AG04449 (cell line): Measurements from ENCODE around the gene HIC1.

Experiments
- CTCF ChIA-PET: fragments of 350-600 bp; formaldehyde crosslinking; extraction: SDS; loops from one replicate; lab custom pipeline; 2021; ENCODE audit warnings: antibody characterized with exemption; lab: Yijun Ruan, JAX
- POLR2A ChIA-PET: fragments of 400-600, 350-600 bp; formaldehyde crosslinking; extraction: SDS; loops from one replicate; lab custom pipeline; 2020; ENCODE audit warnings: antibody characterized with exemption, inconsistent platforms; lab: Yijun Ruan, JAX
- DNase-seq: peaks from one replicate; pipeline ENCODE4 v3.0.0-alpha.2; 2010; ENCODE audit warnings: low read depth, low spot score
- H3K4me3 ChIP-seq: 2 replicates; pipeline ENCODE4 v1.5.1; 2011; ENCODE audit warnings: low read depth, mild to moderate bottlenecking, control low read depth, low read length
- TF ChIP-seq, protein P1 (sequence below): IDR thresholded peaks from one replicate; pipeline ENCODE4 v1.5.1; 2011; ENCODE audit warnings: mild to moderate bottlenecking, moderate library complexity, low read length, control low read depth, inconsistent platforms; ENCODE audit not compliant: insufficient read depth; ENCODE audit errors: missing control alignments

The HIC1 gene

DNA sequence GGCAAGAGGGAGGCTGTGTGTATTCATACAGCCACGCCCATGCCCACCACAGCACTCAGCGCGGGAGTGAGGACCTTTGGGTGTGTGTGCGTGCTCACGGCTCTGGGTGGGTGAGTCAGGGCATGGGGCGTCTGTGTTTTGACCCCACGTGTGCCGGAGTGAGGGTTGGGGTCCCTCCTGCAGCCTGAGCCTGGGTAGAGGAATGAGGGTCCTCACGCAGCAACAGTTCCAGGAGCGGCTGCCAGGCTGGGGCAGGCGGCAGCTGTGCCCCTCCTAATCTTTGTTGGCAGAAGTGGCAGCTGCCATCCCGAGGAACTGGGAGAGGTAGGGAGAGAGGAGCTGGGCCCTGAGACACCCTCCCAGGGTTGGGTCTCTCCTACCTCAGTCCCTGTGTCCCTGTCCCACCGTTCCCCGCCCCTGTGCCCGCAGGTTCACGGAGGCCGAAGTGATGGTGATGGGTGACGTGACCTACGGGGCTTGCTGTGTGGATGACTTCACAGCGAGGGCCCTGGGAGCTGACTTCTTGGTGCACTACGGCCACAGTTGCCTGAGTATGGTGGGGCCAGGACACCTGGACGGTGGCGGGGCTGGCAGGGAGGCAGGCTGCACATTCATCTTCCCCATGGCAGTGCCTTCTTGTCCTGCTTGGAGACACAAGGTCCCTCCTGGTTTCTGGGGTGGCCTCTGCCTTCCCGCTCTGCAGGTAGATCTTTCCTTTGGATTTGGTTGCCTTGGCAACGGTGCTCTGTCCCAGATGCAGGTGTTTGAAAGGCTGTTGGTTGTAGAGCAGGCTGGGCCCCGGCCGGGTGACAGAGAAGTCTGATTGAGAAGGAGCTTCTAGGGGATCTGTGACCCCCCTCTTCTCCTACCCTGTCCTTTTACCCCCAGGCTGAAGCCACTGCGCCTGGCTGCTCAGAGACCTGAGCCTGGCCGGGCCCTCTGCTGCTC lies 19.1 kb upstream of the HIC1 start:
- CTCF ChIA-PET = interaction anchor here (1.4 to 15.3 kb wide), 2 partner anchors 125 to 154 kb away, joined by 6 to 223 read pairs; no protein-coding TSS in a partner anchor
- POLR2A ChIA-PET = interaction anchor here (0.9 to 1.8 kb wide), 3 partner anchors 8 to 320 kb away, joined by 3 to 4 read pairs (median 4); no protein-coding TSS in a partner anchor

DNA sequence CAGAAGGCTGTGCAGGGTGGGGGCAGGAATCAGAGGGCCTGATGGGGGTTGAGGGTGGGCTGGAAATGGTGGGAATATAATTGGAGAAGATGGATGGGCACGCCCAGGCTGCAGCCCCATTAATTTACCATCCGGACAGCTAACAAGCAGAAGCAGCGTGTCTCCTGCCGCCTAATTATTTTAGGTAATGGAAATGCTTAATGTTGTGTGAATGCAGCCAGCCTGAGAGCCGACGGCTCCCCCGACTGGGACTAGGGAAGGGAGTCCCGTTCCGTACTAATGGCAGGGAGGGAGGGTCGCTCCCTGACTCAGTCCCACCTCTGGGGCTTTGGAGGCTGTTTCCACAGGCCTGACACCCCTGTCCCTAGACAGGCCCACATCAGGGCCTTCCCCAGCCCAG lies 17.7 kb upstream of the HIC1 start:
- CTCF ChIA-PET = interaction anchor here (6.0 kb wide), 1 partner anchor 127 kb away, joined by 56 read pairs; no protein-coding TSS in a partner anchor
- no peak for DNase-seq
- TF ChIP-seq, protein P1, sequence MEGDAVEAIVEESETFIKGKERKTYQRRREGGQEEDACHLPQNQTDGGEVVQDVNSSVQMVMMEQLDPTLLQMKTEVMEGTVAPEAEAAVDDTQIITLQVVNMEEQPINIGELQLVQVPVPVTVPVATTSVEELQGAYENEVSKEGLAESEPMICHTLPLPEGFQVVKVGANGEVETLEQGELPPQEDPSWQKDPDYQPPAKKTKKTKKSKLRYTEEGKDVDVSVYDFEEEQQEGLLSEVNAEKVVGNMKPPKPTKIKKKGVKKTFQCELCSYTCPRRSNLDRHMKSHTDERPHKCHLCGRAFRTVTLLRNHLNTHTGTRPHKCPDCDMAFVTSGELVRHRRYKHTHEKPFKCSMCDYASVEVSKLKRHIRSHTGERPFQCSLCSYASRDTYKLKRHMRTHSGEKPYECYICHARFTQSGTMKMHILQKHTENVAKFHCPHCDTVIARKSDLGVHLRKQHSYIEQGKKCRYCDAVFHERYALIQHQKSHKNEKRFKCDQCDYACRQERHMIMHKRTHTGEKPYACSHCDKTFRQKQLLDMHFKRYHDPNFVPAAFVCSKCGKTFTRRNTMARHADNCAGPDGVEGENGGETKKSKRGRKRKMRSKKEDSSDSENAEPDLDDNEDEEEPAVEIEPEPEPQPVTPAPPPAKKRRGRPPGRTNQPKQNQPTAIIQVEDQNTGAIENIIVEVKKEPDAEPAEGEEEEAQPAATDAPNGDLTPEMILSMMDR = no peak
- POLR2A ChIA-PET = no interaction called here
- H3K4me3 ChIP-seq = no peak overlapping the region

More for the DNA sequence above, 19.1 kb upstream of the HIC1 start:
- no peak overlapping the region; the same call in 1 of the 2 replicates for H3K4me3 ChIP-seq
- TF ChIP-seq, protein P1 = no peak
- no peak for DNase-seq

DNA sequence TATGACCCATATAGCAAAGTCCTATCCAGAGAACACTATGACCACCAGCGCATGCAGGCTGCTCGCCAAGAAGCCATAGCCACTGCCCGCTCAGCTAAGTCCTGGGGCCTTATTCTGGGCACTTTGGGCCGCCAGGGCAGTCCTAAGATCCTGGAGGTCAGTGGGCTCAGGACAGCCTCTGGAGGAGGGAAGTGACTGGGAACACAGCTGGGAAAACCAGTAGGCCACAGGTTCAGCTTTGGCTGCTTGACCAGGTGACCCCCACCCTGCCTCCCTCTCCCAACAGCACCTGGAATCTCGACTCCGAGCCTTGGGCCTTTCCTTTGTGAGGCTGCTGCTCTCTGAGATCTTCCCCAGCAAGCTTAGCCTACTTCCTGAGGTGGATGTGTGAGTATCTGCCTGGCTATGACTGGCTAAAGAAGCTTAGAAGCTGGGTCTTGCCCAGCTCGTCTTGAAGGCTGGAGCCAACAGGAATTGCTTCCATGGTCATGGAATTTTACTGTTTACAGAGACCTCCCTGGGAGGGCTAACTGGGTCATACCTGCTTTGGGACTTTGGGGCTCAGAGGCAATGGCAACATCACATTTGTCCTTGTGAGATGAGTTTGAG lies 14.6 kb upstream of the HIC1 start:
- ChIA-PET POLR2A (no interaction called here), CTCF (interaction anchor here (0.6 to 6.0 kb wide), 10 partner anchors 9 to 391 kb away, joined by 3 to 56 read pairs (median 4); partner anchors contain the start of genes DPH1, RILP, RTN4RL1 and TSR1)
- no peak overlapping the region for H3K4me3 ChIP-seq
- DNase-seq = no peak
- TF ChIP-seq, protein P1 = no peak

DNA sequence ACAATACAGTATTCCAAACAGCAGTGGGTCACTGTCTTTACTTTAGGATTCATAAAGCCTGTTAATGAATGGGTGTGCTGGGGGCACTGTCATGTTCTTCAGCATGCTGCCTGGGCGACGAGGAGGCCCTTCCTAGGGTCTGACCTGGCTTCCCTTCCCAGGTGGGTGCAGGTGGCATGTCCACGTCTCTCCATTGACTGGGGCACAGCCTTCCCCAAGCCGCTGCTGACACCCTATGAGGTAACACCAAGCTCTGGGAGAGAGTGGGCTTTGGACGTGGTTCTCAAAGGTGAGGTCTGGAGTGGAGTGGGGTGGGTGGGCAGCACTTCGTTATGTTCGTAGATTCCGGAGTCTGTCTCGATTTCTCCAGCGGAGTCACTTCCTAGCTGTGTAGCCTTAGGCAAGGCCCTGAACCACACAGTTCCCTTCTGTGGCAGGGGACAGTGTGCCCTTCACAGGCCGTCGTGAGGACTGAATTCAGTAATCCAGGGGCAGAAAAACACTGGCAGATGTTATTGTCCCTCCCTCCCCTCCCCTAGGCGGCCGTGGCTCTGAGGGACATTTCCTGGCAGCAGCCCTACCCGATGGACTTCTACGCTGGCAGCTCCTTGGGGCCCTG lies 13.9 kb upstream of the HIC1 start:
- peak overlapping the region; percentile 81 for H3K4me3 ChIP-seq
- no peak for DNase-seq
- ChIA-PET CTCF (interaction anchor here (0.6 to 6.0 kb wide), 11 partner anchors 10 to 391 kb away, joined by 3 to 56 read pairs (median 3); partner anchors contain the start of genes DPH1, HIC1, RILP and RTN4RL1), POLR2A (interaction anchor here (1.0 kb wide), 1 partner anchor 8 kb away, joined by 4 read pairs; no protein-coding TSS in a partner anchor)
- TF ChIP-seq, protein P1 = no peak

DNA sequence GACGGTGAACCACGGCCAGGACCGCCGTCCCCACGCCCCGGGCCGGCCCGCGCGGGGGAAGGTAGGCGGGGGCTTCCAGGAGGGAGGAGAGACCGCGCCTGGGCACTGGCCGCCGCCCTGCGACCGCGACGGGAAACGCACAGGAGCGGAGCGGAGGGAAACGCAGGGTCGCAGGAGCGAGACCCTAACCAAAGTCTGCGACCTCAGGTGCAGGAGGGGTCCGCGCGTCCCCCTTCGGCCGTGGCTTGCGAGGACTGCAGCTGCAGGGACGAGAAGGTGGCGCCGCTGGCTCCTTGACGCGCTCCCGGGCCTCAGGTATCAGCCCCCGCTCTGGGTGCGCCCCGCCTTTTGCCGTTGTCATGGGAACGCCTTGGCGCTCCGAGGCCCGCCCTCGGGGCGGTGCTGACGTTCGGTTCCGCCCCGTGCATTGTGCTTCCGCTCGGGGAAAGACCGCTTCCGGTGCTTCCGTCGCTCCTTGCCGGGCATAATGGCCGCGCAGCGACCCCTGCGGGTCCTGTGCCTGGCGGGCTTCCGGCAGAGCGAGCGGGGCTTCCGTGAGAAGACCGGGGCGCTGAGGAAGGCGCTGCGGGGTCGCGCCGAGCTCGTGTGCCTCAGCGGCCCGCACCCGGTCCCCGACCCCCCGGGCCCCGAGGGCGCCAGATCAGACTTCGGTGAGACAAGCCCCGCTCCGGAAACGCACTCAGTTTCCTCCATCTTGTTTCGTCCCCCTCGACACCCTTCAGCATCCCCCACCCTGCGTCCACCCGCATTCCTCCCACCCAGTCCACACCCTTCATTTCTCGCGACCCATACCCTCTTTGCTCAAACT lies 13.1 kb upstream of the HIC1 start, which contains the start of gene OVCA2:
TSS of gene OVCA2 (plus strand) at position 462 of the 829 bp plus-strand sequence. CDS start at position 488, 26 bp downstream.
- CTCF ChIA-PET = interaction anchor here (0.6 to 6.0 kb wide), 10 partner anchors 11 to 392 kb away, joined by 3 to 56 read pairs (median 5); partner anchors contain the start of genes DPH1, HIC1, RILP and RTN4RL1
- POLR2A ChIA-PET = interaction anchor here (1.0 kb wide), 1 partner anchor 8 kb away, joined by 4 read pairs; no protein-coding TSS in a partner anchor

More for the DNA sequence above, 13.1 kb upstream of the HIC1 start, which contains the start of gene OVCA2:
- H3K4me3 ChIP-seq = peak within 1 kb of the TSS; percentile 81
- TF ChIP-seq, protein P1 = peak; percentile 81
- no peak for DNase-seq
